Suprapubic skin (tissue), 3 donors: ENCODE data around the gene C12orf56.

ENCODE experiments used
- POLR2A ChIP-seq, 2 donors: fragments of 450-650 bp; IDR thresholded peaks; one replicate each; pipeline ENCODE4 v1.6.1; 2017; ENCODE audit warnings: antibody characterized with exemption in 2 of 2, mild to moderate bottlenecking in 2 of 2, moderate library complexity in 2 of 2
- TF ChIP-seq, protein P1 (sequence below), 2 donors: fragments of 200-600 bp in 1 of 2; fragments of 450-650 bp in 1 of 2; sonication (generic) in 1 of 2; IDR thresholded peaks; one replicate each; pipeline ENCODE4 v1.5.1; 2016 to 2019; ENCODE audit warnings: antibody characterized with exemption in 2 of 2, mild to moderate bottlenecking in 1 of 2, moderate library complexity in 1 of 2

GRCh38 chr12:64236549-64236948 lies 154.0 kb downstream of the C12orf56 start:
- TF ChIP-seq, protein P1, sequence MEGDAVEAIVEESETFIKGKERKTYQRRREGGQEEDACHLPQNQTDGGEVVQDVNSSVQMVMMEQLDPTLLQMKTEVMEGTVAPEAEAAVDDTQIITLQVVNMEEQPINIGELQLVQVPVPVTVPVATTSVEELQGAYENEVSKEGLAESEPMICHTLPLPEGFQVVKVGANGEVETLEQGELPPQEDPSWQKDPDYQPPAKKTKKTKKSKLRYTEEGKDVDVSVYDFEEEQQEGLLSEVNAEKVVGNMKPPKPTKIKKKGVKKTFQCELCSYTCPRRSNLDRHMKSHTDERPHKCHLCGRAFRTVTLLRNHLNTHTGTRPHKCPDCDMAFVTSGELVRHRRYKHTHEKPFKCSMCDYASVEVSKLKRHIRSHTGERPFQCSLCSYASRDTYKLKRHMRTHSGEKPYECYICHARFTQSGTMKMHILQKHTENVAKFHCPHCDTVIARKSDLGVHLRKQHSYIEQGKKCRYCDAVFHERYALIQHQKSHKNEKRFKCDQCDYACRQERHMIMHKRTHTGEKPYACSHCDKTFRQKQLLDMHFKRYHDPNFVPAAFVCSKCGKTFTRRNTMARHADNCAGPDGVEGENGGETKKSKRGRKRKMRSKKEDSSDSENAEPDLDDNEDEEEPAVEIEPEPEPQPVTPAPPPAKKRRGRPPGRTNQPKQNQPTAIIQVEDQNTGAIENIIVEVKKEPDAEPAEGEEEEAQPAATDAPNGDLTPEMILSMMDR (IDR thresholded peaks at IDR 0.05), result no peak
- no peak for TF ChIP-seq POLR2A (IDR thresholded peaks at IDR 0.05)
